T-helper 1 cell (primary cell): ENCODE results near the gene NME9.
A peak's percentile ranks its signal among the peaks of the same experiment; 100 is the strongest.
"Not testable (repeated sequence)": the region's sequence is repeated elsewhere in the genome, so short reads cannot be mapped to it uniquely, and the experiment has no call there.

ENCODE experiments used
- DNase-seq, 5 donors: peaks; one replicate each; pipeline ENCODE4 v3.0.0-alpha.2; 2012 to 2020
- total RNA-seq, 4 donors: gene quantifications; one replicate each; lab custom pipeline; 2026; lab: John Stamatoyannopoulos, UW

The NME9 gene, protein sequence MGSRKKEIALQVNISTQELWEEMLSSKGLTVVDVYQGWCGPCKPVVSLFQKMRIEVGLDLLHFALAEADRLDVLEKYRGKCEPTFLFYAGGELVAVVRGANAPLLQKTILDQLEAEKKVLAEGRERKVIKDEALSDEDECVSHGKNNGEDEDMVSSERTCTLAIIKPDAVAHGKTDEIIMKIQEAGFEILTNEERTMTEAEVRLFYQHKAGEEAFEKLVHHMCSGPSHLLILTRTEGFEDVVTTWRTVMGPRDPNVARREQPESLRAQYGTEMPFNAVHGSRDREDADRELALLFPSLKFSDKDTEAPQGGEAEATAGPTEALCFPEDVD
- total RNA-seq: 0.24 to 0.80 (median 0.50) reads per million in 4 donors

- peak; percentile 83 to 89 (median 88) for DNase-seq
These were observed at the start of gene NME9 for GRCh38 chr3:138329127-138329983. TSS of gene NME9 (minus strand) at chr3:138329851. CDS start at chr3:138329335, 516 bp downstream.

DNA sequence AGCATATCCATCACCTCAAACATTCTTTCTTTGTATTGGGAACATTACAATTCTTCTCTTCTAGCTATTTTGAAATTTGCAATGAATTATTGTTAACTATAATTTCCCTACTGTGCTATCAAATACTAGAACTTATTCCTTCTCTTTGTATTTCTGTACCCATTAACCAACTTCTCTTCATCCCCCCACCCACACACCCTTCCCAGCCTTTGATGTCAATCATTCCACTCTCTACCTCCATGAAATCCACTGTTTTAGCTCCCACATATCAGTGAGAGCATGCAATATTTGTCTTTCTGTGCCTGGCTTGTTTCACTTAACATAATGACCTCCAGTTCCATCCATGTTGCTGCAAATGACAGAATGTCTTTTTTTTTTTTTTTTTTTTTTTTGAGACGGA, 49.3 kb upstream of the NME9 start:
- no peak for DNase-seq

GRCh38 chr3:138378331-138378730, 48.7 kb upstream of the NME9 start:
- no peak for DNase-seq

DNA sequence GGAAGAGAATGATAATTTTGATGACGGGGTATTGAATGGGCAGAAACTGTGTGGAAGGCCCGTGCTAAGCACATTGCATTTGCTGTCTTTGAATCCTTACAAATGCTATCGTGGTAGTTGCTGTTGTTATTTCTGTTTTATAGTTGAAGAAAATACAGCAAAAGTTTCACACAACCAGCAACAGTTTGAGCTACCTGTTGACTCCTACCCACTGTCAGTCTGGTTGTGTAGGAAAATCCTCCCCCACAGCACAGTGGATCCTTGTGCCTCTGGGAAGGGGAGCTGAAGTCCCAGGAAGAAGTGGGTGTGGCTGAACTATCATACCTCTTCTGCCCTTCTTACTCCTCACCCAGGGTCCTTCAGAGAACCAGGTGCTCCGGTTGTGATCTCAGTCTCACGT, 48.2 kb upstream of the NME9 start:
- no peak for DNase-seq

GRCh38 chr3:138377212-138377611, 47.6 kb upstream of the NME9 start:
- not testable (repeated sequence) for DNase-seq

- no peak for DNase-seq
These were observed 47.0 kb upstream of the NME9 start for GRCh38 chr3:138376663-138377062.

DNA sequence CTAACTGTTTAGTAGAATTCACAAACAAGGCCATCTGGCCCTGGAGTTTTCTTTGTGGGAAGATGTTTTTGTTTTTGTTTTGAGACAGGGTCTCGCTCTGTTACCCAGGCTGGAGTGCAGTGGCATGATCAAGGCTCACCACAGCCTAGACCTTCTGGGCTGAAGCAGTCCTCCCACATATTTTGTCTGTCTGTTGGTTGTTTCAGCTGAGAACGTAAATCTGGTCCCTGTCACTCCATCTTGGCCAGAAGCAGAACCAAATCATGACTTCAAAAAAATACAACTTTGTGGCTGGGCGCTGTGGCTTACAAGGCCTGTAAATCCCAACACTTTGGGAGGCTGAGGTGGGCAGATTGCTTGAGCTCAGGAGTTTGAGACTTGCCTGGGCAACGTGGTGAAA, 45.8 kb upstream of the NME9 start:
- DNase-seq: no peak

DNA sequence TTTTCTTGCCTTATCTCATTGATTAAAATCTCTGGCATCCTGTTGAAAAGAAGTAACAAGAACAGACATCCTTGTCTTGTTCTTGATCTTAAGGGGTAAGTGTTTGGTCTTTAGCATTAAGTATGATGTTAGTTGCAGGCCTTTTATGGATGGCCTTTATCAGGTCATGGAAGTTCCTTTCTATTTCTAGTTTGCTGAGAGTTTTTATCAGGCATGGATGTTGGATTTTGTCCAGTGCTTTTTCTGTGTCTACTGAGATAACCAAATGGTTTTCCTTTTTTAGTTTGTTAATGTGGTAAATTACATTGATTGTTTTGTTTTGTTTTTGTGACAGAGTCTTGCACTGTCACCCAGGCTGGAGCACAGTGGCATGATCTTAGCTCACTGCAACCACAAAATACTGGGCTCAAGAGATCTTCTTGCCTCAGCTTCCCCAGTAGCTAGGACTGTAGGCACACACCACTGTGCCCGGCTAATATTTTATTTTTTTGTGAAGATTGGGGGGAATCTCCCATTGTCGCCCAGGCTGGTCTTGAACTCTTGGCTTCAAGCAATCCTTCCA, 45.0 kb upstream of the NME9 start:
- no peak for DNase-seq

- DNase-seq: no peak
These were observed 44.1 kb upstream of the NME9 start for GRCh38 chr3:138373736-138374094.

GRCh38 chr3:138373087-138373735, 43.6 kb upstream of the NME9 start:
- DNase-seq: no peak

GRCh38 chr3:138371070-138371965, 41.7 kb upstream of the NME9 start:
- DNase-seq: no peak

DNA sequence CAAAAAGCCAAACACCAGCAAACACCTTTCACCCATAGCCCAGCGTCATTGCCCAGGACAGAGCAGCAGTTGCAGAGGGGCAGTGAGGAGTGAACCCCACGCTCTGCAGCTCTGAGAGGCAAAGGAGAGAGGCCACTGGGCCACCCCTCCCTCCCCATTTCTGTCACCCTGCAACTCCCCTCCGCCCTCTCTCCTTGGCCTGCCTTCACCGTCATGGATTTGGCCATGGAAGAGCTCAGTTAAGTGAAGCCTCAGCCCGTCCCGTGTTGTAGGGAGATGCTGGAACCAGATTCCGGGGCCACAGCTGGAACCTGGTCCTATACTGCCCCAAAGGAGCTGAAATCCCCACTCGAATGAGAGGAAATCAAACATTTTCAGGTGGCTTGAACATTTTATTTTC, 40.7 kb upstream of the NME9 start:
- no peak for DNase-seq

DNA sequence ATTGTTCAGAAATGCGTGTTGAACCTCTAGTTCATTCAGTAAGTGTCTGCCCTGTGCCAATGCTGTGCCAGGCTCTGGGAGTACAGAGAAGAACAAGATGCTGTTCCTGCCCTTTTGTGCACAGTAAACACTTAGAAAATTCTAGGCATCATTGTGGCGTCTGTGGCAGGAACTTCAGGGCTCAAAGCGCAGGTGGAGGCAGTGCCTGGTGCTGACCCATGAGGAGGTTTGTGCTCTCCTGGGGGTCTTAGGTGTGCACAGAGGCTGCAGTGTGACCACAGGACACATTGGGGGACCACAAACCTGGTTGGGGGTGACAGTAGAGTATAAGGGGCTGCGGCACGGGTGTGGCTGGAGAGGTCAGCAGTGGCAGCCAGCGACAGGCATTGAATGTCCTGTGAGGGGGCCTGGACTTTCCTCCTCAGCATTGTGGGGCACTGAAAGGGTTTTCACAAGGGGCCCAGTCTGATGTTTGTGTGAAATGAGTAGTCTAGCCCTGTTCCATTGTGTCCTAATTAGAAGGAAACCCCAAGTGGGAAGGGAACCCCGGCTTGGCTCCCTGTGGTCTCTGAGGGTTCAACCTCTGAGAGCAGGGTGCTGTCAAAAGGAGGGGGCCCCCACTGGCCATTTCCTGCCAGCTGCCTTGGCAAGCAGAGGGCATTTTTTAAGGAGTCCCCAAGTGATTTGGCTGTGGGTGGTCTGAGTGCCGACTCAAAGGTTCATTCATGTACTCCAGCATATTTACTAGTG, 39.7 kb upstream of the NME9 start:
- no peak for DNase-seq

DNA sequence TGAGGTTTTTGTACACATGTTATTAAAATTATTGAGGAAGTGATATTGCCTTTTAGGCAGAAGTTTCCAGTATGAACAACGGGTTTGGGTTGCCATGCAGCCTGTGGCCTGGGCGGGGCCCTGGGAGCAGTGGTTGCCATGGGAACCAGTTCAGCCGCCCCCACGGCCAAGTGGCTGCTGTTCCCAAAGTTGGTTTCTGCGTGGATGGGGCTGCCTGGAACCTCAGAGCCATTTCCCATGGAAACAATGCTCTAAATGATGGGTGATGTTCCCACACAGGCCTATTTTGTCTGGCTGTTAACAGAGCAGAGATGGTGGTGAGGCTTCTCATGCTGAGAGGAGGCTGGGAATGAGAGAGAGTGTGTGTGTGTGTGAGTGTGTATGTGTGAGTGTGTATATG, 38.3 kb upstream of the NME9 start:
- DNase-seq: no peak

- no peak for DNase-seq
These were observed 37.7 kb upstream of the NME9 start for GRCh38 chr3:138367326-138367850.

DNA sequence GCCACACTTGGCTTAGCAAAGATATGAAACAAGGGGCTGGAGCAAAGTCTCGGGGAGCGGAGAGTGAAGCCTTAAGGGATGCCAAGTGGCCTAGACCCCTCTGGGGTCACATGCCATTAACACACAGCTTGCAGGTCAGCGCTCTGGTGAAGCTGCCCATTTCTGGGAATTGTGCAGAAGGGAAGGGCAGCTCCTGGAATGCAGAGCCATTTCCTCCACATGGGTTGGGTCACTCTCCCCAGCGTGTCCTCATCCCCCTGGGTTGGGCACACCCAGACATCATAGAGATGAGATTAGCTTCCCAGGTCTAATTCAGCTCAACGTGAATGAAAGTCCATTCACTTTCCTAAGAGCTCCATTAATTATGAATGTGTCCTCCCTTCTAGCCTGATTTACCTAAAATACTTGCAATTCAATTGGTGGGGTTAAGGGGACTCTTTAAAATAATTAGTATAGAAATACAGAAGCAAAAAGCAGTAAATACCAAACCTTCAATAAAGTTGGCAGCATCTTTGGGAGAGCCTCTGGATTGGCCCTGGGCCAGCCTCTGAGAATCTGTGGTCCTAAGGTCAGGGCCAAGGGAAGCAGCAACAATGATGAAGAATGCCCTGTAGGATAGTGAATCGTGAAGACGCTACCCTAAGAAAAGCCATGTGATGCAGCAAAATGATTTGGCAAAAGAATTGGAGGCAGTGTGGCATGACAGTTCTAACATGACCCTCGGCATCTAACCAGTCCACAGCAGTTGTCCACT, 36.5 kb upstream of the NME9 start:
- DNase-seq: no peak

DNA sequence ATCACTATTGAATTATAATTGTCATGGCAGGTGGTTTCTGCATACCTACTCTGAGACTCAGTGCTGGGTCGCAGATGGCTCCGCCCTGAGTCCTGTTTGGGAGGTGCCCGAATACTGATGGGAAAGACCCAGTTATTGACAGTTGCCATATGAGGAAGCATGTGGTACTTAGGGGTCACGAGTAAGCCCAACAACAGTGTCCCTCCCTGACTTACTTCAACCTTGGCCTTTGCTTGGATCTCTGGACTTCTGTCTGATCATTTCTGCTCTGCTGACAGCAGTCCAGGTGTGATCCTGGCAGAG, 35.6 kb upstream of the NME9 start:
- DNase-seq: no peak

DNA sequence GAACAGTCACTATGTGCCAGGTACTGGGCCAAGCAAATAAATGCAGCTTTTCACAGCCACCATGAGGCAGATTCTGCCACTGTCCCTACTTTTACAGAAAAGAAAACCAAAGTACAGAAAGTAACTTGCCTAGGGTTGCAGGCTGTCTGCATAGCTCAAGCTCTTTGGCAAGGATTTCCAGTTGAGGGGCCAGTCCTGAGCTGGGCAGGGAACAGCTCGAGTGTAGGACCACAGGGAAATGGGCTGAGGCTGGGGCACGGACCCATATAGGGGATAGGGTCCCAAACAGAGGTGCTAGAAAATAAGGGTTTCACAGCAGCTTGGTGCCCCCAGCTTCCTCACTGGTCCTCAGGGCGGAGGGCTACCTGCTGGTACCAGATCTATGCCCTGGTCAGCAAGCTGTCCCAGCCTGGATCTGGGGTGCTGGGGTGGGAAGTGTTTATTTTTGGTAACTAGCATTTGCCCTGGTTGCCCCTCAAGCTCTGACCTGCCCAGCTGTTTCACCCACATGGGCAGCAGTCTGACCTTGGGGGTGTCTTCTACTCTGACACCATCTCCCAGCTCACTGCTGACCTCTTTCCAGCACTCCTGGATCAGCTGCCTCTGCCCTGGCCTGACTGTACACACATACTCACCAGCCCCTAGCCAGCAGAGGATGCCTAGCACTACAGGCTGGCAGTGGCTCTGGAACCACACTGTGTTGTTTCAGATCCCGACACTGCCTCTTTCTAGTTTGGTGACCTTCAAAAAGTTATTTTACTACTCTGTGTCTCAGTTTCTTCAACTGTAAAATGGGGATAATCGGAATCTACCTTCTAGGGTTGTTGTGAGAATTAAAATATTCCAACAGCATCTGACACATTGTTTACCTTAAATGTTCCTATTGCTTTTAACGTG, 35.0 kb upstream of the NME9 start:
- no peak for DNase-seq

DNA sequence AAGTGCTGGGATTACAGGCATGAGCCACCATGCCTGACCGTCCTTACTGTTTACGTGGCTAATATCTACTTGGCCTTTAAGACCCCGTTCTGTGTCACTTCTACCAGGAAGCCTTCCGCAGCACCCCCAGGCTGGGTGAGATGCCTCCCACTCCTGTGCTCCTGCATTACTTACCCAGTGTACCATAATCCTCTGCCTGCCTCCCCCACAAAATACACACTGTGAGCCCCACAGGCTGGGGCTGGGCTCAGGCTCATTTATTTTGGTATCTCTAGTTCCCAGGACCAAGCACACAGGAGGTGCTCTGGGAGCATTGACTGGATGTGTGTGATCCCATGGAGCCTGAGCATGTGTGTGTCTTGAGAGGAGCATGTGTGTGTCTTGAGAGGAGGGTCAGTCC, 33.7 kb upstream of the NME9 start:
- no peak for DNase-seq

- DNase-seq: no peak
These were observed 32.9 kb upstream of the NME9 start for GRCh38 chr3:138362538-138362937.
